Glutamatergic neuron (in vitro differentiated cells): ENCODE results near the gene IRF7. TPM values are rescaled to one million over a fixed set of nuclear protein-coding genes. Genes with fewer than 3 reads are reported as not detected.
A peak's percentile ranks its signal among the peaks of the same experiment; 100 is the strongest.

ENCODE experiments used
- DNase-seq: peaks from one replicate; pipeline ENCODE4 v3.0.0; 2022
- H3K27ac Mint-ChIP-seq: one replicate; pipeline ENCODE4 v1.8.0; 2020; ENCODE audit warnings: mild to moderate bottlenecking, mixed read lengths, inconsistent platforms; ENCODE audit not compliant: unreplicated experiment
- H3K27me3 Mint-ChIP-seq: one replicate; pipeline ENCODE4 v1.8.0; 2020; ENCODE audit warnings: mild to moderate bottlenecking, moderate library complexity, mixed read lengths, inconsistent platforms; ENCODE audit not compliant: unreplicated experiment
- H3K36me3 Mint-ChIP-seq: one replicate; pipeline ENCODE4 v1.8.0; 2020; ENCODE audit warnings: mild to moderate bottlenecking, mixed read lengths, inconsistent platforms; ENCODE audit not compliant: unreplicated experiment
- H3K4me1 Mint-ChIP-seq: one replicate; pipeline ENCODE4 v1.8.0; 2020; ENCODE audit warnings: mild to moderate bottlenecking, low read depth, mixed read lengths, inconsistent platforms; ENCODE audit not compliant: unreplicated experiment
- H3K4me3 Mint-ChIP-seq: one replicate; pipeline ENCODE4 v1.8.0; 2020; ENCODE audit warnings: mild to moderate bottlenecking, mixed read lengths, inconsistent platforms; ENCODE audit not compliant: unreplicated experiment
- H3K9me3 Mint-ChIP-seq: one replicate; pipeline ENCODE4 v1.8.0; 2020; ENCODE audit warnings: mild to moderate bottlenecking, moderate library complexity, mixed read lengths, inconsistent platforms; ENCODE audit not compliant: unreplicated experiment
- total RNA-seq: library from RNA; stranded (reverse); fragmentation: NEBNext Ultra II Directional; extraction: Animal tissue kit (Norgen Biotek cat#: 25700); gene quantifications from one replicate; pipeline ENCODE4 v1.2.1, GENCODE V29; 2021; ENCODE audit not compliant: unreplicated experiment
- TF ChIP-seq, protein P1 (sequence below): fragments of 200-600 bp; sonication (generic); IDR thresholded peaks from one replicate; pipeline ENCODE4 v1.5.0; 2021; ENCODE audit not compliant: partially characterized antibody, unreplicated experiment

IRF7 gene
- total RNA-seq, 1 donor from 2014 or later, result 17.7 TPM

DNA sequence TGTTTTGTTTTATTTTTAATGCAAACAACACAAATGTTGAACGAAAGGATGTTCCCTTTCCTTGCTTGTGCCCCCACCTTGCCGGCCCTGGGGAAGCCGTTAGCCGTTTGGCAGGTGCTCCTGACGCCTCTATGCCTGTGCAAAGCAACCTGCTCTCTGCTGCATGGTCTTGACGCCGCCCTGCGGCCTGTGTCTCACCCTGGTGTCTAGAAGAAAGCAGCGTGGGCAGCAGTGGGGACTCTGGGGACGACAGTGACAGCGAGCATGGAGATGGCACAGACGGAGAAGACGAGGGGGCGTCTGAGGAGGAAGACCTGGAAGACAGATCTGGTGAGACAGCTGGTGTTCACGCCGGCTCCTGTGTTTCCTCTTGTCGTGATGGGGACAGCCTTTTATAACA lies 34.0 kb downstream of the IRF7 start:
- H3K4me1 Mint-ChIP-seq, result peaks cover 15% of the 10 kb centered on the region
- TF ChIP-seq, protein P1, sequence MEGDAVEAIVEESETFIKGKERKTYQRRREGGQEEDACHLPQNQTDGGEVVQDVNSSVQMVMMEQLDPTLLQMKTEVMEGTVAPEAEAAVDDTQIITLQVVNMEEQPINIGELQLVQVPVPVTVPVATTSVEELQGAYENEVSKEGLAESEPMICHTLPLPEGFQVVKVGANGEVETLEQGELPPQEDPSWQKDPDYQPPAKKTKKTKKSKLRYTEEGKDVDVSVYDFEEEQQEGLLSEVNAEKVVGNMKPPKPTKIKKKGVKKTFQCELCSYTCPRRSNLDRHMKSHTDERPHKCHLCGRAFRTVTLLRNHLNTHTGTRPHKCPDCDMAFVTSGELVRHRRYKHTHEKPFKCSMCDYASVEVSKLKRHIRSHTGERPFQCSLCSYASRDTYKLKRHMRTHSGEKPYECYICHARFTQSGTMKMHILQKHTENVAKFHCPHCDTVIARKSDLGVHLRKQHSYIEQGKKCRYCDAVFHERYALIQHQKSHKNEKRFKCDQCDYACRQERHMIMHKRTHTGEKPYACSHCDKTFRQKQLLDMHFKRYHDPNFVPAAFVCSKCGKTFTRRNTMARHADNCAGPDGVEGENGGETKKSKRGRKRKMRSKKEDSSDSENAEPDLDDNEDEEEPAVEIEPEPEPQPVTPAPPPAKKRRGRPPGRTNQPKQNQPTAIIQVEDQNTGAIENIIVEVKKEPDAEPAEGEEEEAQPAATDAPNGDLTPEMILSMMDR, result no peak
- DNase-seq, result no peak

GRCh38 chr11:581342-581741 lies 34.4 kb downstream of the IRF7 start:
- peaks cover 15% of the 10 kb centered on the region for H3K4me1 Mint-ChIP-seq
- no peak for DNase-seq
- H3K27me3 Mint-ChIP-seq, result peaks cover 6% of the 10 kb centered on the region
- H3K36me3 Mint-ChIP-seq, result no peaks in the 10 kb centered on the region
- TF ChIP-seq, protein P1, result no peak
- peak overlapping the region; percentile 5 for H3K4me3 Mint-ChIP-seq
- H3K9me3 Mint-ChIP-seq, result peaks cover 4% of the 10 kb centered on the region
- peak overlapping the region; percentile 65 for H3K27ac Mint-ChIP-seq

More for the DNA sequence above, 34.0 kb downstream of the IRF7 start:
- H3K27ac Mint-ChIP-seq, result peak overlapping the region; percentile 28
- H3K9me3 Mint-ChIP-seq, result peaks cover 4% of the 10 kb centered on the region
- H3K4me3 Mint-ChIP-seq, result no peak overlapping the region
- no peaks in the 10 kb centered on the region for H3K36me3 Mint-ChIP-seq
- H3K27me3 Mint-ChIP-seq, result peaks cover 6% of the 10 kb centered on the region

- H3K36me3 Mint-ChIP-seq, result no peaks in the 10 kb centered on the region
- peak overlapping the region; percentile 42 for H3K4me3 Mint-ChIP-seq
- DNase-seq, result no peak
- TF ChIP-seq, protein P1, result no peak
- peaks cover 10% of the 10 kb centered on the region for H3K27me3 Mint-ChIP-seq
- H3K4me1 Mint-ChIP-seq, result peaks cover 17% of the 10 kb centered on the region
- H3K27ac Mint-ChIP-seq, result no peak overlapping the region
- H3K9me3 Mint-ChIP-seq, result peaks cover 6% of the 10 kb centered on the region
These were observed 35.7 kb downstream of the IRF7 start for GRCh38 chr11:579830-580601.

DNA sequence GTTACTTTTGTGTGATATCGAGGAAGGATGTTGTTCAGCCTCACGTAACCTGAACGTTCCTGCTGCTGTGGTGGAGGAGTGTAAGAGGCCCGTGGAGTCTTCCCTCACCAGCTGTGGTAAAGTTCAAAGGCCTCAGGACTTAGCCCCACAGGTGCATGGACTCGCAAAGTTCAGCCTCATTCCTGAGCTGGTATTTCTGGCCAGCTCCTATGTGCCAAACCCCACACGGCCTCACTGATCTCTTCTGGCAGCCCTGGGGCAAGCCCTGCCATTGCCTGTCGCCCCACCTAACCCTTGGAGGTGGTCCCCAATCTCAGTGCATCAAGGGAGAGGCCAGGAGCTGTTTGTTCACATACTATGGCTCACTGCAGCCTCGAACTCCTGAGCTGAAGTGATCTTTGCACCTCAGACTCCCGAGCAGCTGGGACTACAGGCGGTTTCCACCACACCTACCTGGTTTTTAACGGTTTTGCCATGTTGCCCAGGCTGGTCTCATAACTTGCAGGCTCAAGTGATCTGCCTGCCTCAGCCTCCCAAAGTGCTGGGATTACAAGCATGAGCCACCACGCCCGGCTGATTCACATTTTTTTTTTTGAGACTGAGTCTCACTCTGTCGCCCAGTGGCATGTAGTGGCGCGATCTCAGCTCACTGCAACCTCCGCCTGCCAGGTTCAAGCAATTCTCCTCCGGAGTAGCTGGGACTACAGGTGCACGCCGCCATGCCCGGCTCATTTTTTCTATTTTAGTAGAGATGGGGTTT lies 37.3 kb downstream of the IRF7 start:
- H3K4me3 Mint-ChIP-seq, result peak overlapping the region; percentile 95
- peaks cover 16% of the 10 kb centered on the region for H3K27me3 Mint-ChIP-seq
- no peaks in the 10 kb centered on the region for H3K36me3 Mint-ChIP-seq

More for the DNA sequence above, 37.3 kb downstream of the IRF7 start:
- peaks cover 12% of the 10 kb centered on the region for H3K9me3 Mint-ChIP-seq
- peaks cover 26% of the 10 kb centered on the region for H3K4me1 Mint-ChIP-seq
- H3K27ac Mint-ChIP-seq, result no peak overlapping the region
- TF ChIP-seq, protein P1, result no peak
- no peak for DNase-seq
